HepG2 (cell line): ENCODE measurements around the gene TMEM117. TPM values are rescaled to one million over a fixed set of nuclear protein-coding genes. Genes with fewer than 3 reads are reported as not detected.
A peak's percentile ranks its signal among the peaks of the same experiment; 100 is the strongest.

ENCODE experiments used
- CEBPB ChIP-seq: IDR thresholded peaks from 2 replicates; pipeline ENCODE4 v1.6.1; 2011; ENCODE audit warnings: low read depth, low read length, improper control_type of control experiment, borderline replicate concordance
- CTCF ChIP-seq: sonication (generic); formaldehyde crosslinking; IDR thresholded peaks from 2 replicates; pipeline ENCODE4 v1.5.0; 2020; ENCODE audit warnings: mild to moderate bottlenecking, missing genetic modification reagents, moderate library complexity
- E2F1 ChIP-seq: sonication (generic); formaldehyde crosslinking; IDR thresholded peaks from 2 replicates; pipeline ENCODE4 v1.5.0; 2020; ENCODE audit warnings: missing genetic modification reagents
- MTA1 ChIP-seq: sonication (generic); formaldehyde crosslinking; IDR thresholded peaks from 2 replicates; pipeline ENCODE4 v1.4.0; 2020; ENCODE audit warnings: missing genetic modification reagents, mild to moderate bottlenecking, borderline replicate concordance
- MTA3 ChIP-seq: sonication (generic); formaldehyde crosslinking; IDR thresholded peaks from 2 replicates; pipeline ENCODE4 v1.4.0; 2020; ENCODE audit warnings: missing genetic modification reagents
- NONO ChIP-seq, 2 experiments: fragments of 450-650 bp in 1 of 2; sonication (generic) in 1 of 2; formaldehyde crosslinking in 1 of 2; IDR thresholded peaks in 1 of 2; conservative IDR thresholded peaks in 1 of 2; 2 replicates each; pipeline versions ENCODE4 v1.6.1 to v1.8.0; 2017 to 2022; ENCODE audit warnings: mild to moderate bottlenecking in 1 of 2, missing genetic modification reagents in 1 of 2, moderate library complexity in 1 of 2
- POLR2G ChIP-seq: fragments of 200-400 bp; formaldehyde crosslinking; IDR thresholded peaks from 2 replicates; pipeline ENCODE4 v1.6.1; 2018; ENCODE audit warnings: mild to moderate bottlenecking, low read depth, low read length, moderate library complexity
- RBFOX2 ChIP-seq: fragments of 200-400 bp; formaldehyde crosslinking; IDR thresholded peaks from 2 replicates; pipeline ENCODE4 v1.6.1; 2017; ENCODE audit warnings: low read depth, mild to moderate bottlenecking, low read length
- XBP1 ChIP-seq: sonication (generic); formaldehyde crosslinking; IDR thresholded peaks from 2 replicates; pipeline ENCODE4 v1.5.0; 2020; ENCODE audit warnings: missing genetic modification reagents
- ZNF281 ChIP-seq: sonication (generic); formaldehyde crosslinking; IDR thresholded peaks from 2 replicates; pipeline ENCODE4 v1.4.0; 2020; ENCODE audit warnings: missing genetic modification reagents, borderline replicate concordance
- ZNF362 ChIP-seq: sonication (generic); formaldehyde crosslinking; IDR thresholded peaks from 2 replicates; pipeline ENCODE4 v1.4.0; 2020; ENCODE audit warnings: missing genetic modification reagents, mild to moderate bottlenecking, borderline replicate concordance
- ZNF646 ChIP-seq: sonication (generic); formaldehyde crosslinking; IDR thresholded peaks from 2 replicates; pipeline ENCODE4 v1.9.0; 2021; ENCODE audit warnings: mild to moderate bottlenecking, missing genetic modification reagents
- ZNF746 ChIP-seq: sonication (generic); formaldehyde crosslinking; IDR thresholded peaks from 2 replicates; pipeline ENCODE4 v1.8.0; 2022; ENCODE audit warnings: mild to moderate bottlenecking, missing genetic modification reagents
- ZSCAN25 ChIP-seq: sonication (generic); formaldehyde crosslinking; IDR thresholded peaks from 2 replicates; pipeline ENCODE4 v1.8.0; 2022; ENCODE audit warnings: mild to moderate bottlenecking, missing genetic modification reagents
- polyA plus RNA-seq, 8 experiments: library from polyadenylated mRNA; depleted of rRNA in 3 of 8; stranded (reverse) in 7 of 8; unstranded in 1 of 8; fragments of >200 nt; fragmentation: Illumina TruSeq in 4 of 8; extraction: Trizol in 4 of 8; gene quantifications; 2 replicates each; pipeline versions ENCODE4 v1.2.1 to v1.2.3, GENCODE V29; 2011 to 2016; ENCODE audit warnings: low read depth in 4 of 8, missing spikeins in 1 of 8, mixed read lengths in 1 of 8; ENCODE audit not compliant: insufficient read depth in 1 of 8
- total RNA-seq, 5 experiments: library from RNA; depleted of rRNA; stranded (reverse); fragments of >200 nt; fragmentation: Illumina TruSeq; extraction: Trizol; gene quantifications; 2 replicates each; pipeline ENCODE4 v1.2.3, GENCODE V29; 2016; ENCODE audit warnings: low read depth in 1 of 5

Gene TMEM117
- total and polyA plus RNA-seq, 2 of the 13 experiments (the other 11 are each of a cell fraction or from before 2014, with no cell fraction given): 2.8 to 8.5 TPM

GRCh38 chr12:43805860-43806736 lies 29.8 kb upstream of the TMEM117 start, which contains the start of gene TWF1 (continued):
- TF ChIP-seq ZSCAN25: peak; percentile 25; the same call in 1 of the 2 replicates
- TF ChIP-seq CTCF: no peak; the same call in 1 of the 2 replicates
- TF ChIP-seq ZNF281: no peak
- no peak for TF ChIP-seq MTA1 (CRISPR knock-in tag)
- TF ChIP-seq ZNF746 (CRISPR knock-in tag): no peak
- TF ChIP-seq XBP1 (CRISPR knock-in tag): no peak
- peak; percentile 83 for TF ChIP-seq POLR2G
- peak; percentile 95 for TF ChIP-seq RBFOX2
- TF ChIP-seq NONO (IDR thresholded peaks at IDR 0.05): no peak
- no peak; the same call in none of the 2 replicates for TF ChIP-seq NONO (CRISPR knock-in tag; conservative IDR thresholded peaks at IDR 0.05)
- TF ChIP-seq CEBPB: no peak
- TF ChIP-seq E2F1 (CRISPR knock-in tag): no peak
- no peak for TF ChIP-seq MTA3 (CRISPR knock-in tag)
- TF ChIP-seq ZNF646 (CRISPR knock-in tag): no peak
- no peak for TF ChIP-seq ZNF362
